C1 segment of cervical spinal cord (tissue), 14 donors: ENCODE data around the gene INS.
A peak's percentile ranks its signal among the peaks of the same experiment; 100 is the strongest.
"Not testable (repeated sequence)": the region's sequence is repeated elsewhere in the genome, so short reads cannot be mapped to it uniquely, and the experiment has no call there.

Experiments used
- DNase-seq, 14 donors: peaks; one replicate each; lab custom pipeline; 2025; lab: John Stamatoyannopoulos, UW

INS gene

DNA sequence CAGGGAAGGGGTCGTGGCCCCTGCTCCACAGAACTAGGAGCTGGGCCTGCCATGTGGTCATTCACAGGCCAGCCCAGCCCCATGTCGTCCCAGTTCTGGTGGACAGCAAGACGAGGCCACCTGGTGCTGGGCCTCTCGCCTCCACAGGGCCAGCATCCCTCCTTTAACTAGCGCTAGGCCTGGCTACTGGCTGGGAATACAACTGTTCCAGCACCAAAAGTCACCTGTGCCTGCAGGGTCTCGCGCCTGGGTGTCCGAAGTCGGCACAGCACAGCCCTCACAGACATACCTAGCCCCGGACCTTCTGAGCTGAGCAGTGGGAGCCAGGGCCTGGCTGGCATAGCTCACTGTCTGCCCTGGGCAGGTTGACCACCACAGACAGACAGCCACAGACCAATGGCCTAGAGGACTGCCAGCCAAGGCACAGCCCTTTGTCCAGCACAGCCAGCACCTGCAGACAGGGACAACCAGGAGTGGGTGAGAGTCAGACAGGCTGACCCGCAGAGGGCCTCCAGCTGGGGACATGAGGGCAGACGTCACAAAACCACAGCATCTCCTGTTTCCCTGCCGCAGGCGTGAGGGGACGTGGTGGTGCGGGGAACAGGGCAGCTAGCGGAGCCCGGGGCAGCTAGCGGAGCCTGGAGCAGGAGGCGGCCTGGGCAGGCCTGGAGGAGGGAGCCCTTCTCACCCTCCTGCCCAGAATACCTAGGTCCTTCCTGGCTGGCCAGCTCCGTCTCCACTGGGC lies 37.8 kb upstream of the INS start:
- DNase-seq = no peak

DNA sequence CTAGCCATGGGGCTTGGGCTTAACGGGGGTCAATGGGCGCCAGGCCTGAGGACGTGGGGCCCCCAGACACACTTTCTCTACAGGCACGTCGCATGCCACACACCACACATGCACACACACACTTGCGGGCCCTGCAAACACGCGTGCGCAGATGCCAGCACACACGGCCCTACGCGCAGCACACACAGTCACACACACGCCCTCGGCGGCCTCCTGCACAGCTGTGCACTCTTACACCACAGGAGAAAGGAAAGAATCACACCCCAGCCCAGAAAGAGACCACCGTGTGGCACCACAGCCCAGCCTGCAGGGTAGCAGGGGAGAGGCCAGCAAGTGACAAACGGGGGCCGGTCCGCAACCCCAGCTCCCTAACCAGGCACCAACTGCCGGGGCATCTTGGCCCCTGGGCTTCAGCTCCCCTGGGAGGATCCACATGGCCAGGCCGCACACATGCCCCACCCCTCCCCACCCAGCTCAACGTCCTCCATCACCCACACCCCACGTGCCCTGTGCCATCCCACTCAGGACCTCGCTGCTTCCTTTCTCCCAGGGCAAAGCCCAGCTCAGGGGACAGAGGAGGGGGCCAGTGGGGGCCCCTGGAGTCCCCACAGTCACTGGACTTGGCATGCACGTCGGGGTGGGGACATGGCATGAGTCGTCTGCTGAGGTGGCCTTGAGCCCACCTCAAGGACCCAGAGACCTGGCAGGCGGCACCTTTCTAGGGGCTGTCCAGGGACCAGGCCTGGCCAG lies 36.9 kb upstream of the INS start:
- no peak for DNase-seq

DNA sequence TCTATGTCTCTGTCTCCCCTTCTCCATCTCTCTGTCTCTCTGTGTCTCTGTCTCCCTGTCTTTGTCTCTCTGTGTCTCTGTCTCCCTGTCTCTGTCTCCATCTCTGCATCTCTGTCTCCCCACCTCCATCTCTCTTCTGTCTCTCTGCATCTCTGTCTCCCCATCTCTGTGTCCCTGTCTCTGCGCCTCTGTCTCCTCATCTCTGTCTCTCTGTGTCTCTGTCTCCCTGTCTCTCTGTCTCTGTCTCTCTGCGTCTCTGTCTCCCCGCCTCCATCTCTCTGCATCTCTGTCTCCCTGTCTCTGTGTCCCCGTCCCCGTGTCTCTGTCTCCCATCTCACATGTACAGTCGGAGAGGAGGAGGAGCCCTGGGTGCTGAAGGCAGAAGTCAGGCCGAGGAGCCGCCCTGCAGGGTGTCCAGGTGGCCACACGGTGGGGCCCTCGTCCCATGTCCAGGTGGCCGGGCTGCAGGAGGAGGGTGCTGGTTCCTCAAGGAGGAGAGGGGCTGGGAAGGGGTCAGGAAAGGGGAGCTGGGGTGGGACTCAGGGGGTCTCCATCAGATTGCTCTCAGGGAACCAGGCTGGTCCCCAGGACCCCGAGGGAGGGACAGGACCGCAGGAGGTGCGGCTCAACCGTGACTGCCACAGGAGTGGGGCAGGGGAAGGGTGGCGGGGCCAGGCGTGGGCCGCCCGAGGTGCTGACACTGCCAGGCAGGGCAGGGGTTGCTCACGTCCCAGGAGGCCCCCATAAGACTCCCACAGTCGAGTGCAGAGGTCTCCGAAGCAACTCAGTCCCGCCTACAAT lies 36.2 kb upstream of the INS start:
- DNase-seq = peak in 7 of 14 donors; percentile 6 to 52 (median 22)

DNA sequence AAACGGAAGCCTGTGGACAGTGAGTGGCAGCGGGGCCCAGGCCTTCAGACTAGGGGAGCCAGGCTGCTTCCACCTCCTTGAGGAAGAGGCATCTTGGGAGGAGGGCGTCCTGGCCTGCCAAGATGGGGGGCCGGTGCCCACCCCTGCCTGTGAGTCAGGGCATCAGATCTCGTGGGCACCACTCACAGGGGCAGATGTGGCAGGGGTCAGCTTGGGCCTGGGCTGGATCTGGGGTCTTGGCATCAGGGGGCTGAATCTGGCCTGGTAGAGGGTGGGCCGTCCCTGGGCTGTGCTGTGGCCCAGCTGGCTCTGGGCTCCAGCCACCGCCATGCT lies 34.7 kb upstream of the INS start:
- DNase-seq = no peak

DNA sequence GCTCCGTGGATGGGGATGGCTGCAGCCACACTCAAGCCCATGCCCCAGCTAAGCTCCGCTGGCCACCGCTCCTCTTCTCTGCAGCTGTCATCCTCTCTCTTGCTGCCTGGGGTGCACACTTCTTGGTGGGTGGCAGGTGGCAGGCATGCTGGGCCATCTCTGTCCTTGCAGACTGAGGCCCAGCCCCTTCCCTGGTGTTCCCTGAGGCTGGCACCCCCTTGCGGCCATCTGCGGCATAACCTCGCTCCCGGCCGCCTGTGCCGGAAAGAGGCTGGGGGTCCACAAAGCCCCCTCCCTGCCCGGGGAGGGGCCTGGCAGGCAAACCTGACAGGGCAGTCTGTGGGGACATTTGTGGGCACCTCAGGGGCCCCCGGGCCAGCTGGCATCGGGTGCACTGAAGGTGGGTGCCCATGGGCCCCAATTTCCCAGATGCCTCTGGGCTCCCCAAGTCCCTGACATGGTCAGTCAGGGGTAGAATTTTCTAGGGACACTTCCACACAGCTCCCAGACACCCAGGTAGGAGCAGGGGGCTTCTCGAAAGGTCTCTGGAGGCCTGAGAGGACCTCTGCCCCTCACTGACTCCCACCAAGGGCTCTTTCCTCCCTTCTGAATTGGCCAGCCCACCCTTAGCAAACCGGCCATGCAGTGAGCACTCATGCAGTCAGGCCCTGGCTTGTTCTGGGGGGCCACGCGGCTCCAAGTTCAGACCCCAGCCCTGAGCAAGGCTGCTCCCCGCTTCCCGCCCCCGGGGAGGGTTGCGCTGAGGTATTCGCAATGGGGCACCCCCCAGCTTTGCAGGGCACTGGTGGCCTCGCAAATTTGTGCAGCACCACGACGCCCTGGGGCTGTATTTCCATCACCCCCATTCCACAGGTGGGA lies 34.1 kb upstream of the INS start:
- peak in 1 of 14 donors; percentile 3 for DNase-seq

DNA sequence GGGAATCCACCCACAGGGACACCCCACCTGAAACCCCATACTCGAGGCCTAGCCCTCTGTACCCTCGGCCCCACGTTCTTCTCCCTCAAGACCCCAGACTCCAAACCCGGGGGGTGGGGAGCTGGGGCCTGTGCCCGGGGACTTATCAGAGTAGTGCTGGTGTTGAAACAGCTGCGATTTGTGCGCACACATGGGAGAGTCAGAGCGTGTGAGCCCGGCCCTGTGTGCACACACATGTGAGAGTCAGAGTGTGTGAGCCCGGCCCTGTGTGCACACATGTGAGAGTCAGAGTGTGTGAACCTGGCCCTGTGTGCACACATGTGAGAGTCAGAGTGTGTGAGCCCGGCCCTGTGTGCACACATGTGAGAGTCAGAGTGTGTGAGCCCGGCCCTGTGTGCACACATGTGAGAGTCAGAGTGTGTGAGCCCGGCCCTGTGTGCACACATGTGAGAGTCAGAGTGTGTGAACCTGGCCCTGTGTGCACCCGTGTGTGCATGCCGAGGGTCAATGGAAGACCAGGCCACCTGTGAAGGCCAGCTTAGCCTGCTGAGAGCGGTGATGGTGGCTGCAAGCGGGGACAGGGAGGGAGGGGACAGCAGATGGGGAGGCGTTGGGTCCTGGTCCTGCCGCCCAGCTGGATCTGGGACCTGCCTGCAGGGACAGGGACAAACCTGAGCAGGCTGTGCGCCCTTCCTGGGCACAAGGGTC lies 33.0 kb upstream of the INS start:
- DNase-seq = not testable (repeated sequence)

DNA sequence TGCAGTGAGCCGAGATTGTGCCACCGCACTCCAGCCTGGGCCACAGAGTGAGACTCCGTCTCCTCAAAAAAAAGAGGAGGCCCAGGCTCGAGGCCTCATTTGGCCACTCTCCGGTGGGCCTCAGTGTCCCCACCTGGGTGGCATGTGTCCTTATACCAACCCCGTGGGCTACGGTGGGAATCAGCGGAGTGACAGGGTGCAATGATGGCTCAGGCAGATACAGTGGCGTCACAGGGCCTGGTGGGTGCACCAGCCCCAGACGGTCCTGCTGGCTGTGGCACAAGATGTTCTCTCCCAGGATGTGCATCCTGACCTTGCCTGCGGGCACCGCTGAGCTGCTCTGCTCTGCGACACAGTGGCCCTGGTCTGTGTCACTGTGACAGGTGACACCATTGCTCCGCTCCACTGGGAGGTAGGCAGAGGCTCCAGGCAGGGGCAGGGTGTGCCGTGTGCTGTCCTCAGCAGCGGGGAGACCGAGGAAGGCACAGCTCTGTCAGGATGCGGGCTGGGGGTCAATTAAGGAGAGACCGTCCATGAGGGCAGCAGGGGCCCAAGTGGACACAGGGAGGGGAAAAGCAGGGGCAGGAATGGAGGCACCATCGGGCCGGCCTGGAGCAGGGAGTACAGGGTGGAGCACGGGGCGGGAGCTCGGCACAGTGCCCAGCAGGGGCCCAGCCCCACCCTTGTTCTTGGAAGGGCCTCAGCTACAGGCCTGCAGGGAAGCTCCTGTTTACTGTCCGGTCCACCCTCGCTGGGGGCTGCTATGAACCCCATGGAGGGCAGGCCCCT lies 32.3 kb upstream of the INS start:
- no peak for DNase-seq

DNA sequence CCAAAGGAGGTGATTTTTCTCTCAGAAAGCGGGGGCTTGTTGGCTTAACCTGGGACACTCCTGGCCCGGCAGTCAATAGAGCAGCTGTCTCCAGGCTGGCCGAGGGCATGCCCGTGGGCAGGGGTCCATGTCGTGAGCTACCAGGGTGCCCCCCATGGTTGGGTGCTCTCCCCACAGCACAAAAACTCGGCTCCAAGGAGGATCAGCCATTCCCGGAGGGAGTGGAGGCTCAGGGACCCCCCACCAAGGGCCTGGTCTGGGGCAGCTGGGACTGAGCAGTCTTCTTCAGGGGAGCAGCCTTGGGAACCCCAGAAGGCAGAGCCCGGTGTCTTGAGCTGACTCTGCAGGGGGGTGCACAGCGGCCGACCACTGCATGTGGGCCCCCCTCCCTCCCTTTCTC lies 31.4 kb upstream of the INS start:
- no peak for DNase-seq

DNA sequence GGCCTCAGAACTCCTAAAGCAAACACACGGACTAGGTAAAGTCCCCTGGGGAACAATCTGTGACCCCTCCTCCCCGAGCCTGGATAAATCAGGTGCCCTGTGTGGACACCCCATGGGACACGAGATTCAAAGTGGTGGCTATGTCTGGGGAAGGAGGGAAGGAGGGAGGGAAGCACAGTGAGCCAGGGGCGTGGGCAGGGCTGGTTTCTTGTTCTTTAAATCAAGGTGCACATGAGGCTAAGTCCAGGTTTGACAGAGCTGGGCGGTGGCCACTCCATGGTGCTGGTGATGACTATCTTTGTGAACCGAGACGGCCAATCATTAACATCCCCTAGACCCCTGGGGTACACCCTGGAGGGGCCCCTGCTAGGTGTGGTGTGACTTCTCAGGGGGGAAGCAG lies 30.9 kb upstream of the INS start:
- no peak for DNase-seq

DNA sequence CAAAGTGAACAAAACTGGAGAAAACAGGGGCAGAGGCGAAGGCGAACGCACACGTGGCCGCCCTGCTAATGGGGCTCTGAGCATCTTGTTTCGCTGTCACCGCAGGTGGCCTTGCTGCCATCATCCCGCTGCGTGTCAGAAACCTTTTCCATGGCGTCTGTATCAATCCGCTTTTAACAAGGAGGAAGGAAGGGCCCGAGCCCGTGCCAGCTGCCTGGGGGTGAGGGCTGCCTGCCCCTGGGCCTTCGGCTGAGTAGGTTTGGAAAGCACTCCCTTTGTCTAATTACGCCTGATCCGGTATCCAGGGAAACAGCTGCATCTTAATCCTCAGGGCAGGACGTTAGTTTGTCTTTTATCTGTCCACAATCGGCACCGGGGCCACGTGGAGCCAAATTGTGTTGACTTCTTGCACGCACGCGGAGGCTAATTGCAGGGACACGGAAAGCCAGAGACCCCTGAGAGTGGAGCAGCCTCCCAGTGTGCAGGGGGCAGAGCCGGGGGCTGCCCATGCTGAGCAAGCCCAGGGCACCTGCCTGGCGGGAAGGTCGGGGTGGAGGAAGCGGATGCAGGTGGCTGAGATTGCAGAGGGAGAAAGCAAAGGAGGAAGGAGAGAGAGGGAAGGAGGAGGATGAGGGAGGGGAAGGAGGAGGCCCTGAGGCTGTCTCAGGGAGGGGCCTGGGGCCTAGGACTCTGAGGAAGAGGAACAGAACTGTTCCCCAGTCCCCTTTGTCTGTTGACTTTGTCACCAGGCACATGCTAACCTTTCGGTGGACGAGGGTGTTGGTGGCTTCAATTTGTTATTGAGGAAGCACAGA lies 29.9 kb upstream of the INS start:
- DNase-seq = peak in 1 of 14 donors; percentile 8

DNA sequence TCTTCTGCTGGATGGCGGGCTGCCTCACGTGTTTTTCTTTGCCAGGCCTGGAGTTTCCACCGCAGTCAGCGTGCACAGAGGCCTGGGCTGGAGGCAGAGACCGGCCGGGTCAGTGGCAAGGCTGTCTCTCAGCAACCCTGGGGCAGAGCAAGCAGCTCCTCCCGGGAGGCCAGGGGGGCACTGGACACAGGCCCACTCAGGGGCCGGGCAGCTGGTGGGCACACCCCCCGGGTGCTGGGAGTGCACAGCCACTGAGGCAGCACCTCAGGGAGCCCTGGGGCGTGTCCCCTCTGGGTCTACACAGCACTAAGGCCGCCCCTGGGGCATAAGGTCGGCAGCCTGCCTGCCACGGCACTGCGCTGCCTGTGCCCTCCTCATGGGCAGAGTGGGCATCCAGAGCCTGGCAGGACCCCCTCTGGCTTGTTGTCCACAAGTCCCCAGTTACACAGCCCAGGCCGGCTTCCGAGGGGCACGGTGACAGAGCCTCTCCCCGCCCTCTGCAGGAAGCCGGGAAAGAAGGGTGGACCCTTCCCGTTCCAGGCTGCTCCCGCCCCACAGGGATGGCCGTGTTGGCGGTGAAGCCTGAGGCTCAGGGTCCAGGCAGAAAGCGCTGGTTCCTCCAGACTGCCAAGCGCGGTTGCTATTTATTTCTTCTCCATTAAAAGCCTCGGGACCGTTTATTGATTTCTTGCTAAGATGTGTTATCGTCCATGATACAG lies 29.1 kb upstream of the INS start:
- DNase-seq = no peak

DNA sequence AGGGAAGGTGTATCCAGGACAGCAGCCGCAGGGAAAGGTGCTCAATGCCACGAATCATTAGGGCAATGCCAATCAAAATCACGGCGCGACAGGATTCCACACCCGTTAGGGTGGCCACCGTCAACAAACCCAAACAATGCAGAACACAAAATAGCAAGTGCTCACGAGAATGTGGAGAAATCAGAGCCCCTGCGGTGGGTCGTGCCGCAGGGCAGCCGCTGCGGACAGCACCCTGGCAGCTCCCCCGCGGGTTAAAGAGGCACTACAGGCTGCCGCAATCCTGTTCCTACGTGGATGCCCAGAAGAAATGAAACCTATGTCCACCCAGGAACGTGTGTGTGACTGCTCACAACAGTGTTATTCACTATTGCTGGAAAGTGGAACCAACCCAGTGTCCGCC lies 27.7 kb upstream of the INS start:
- DNase-seq = no peak

DNA sequence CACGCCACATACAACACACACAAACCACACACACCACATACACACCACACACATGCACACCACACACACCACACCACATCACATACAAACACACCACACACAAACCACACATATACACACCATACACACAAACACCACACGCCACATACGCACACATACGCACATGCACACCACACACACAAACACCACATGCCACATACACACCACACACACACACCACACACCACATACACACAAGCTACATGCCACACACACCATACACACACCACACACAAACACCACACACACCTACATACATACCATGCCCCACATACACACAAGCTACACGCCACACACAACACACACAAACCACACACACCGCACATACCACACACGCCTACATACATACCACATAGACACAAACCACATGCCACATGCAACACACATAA lies 26.3 kb upstream of the INS start:
- DNase-seq = no peak

DNA sequence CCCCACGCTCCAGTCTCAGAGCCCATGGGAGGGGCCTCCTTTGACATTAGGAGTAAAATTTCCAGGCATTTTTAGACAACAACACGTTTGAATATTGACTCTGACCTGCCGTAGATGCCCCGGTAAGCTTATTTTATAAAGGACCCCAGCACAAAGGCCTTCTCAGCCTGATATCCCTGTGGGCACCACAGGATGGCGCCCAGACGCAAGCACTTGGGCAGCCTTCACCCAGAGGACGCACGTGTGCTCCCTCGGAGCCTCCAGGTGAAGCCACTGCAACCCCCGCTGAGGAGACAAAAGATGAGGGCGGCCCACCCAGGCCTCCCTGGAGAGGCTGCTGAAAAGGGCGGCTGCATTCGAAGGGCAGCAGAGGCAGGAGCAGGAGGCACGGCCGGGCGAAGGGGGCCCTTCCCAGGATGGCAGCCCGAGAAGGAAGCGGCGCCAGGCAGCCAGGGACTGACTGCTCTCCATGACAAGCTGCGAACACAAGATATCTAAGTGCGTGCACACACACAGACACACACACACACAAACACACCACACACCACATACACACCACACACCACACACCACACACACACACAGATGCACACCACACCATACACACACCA lies 25.8 kb upstream of the INS start:
- no peak for DNase-seq

DNA sequence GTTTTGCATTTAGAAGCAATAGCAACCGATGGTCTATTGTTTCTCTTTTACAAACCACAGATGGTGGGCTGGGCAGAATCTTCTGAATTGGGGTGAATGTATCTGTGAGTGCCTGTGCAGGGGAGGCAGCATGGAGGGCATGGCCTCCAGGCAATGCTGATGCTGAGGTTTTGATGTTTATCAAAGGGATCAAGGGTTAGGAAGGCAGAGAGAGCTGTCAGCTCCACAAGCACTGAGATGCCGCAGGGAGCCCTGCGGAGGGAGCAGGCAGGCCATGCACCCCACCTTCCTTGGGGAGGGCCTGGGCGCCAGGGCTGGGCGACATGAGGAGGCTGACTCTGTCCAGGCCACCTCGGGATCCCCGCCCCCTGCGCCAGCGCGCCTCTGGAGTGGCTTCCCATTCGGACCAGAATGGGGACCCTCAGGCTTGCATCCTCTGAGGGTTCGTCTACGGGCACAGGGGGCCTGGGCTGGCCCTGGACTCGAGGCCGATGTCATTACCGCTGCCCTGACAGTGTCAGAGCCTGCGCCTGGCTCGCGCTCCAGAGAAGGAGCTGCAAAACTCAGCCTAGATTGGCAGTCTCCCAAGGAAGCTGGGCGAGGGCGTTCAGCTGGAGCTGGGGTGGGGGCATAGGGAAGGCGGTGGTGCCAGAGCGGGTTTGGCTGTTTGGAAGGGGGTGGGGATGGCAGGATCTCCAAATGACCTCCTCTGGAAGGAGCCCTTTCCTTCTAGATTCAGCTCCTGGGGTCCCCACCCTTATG lies 24.5 kb upstream of the INS start:
- DNase-seq = no peak

DNA sequence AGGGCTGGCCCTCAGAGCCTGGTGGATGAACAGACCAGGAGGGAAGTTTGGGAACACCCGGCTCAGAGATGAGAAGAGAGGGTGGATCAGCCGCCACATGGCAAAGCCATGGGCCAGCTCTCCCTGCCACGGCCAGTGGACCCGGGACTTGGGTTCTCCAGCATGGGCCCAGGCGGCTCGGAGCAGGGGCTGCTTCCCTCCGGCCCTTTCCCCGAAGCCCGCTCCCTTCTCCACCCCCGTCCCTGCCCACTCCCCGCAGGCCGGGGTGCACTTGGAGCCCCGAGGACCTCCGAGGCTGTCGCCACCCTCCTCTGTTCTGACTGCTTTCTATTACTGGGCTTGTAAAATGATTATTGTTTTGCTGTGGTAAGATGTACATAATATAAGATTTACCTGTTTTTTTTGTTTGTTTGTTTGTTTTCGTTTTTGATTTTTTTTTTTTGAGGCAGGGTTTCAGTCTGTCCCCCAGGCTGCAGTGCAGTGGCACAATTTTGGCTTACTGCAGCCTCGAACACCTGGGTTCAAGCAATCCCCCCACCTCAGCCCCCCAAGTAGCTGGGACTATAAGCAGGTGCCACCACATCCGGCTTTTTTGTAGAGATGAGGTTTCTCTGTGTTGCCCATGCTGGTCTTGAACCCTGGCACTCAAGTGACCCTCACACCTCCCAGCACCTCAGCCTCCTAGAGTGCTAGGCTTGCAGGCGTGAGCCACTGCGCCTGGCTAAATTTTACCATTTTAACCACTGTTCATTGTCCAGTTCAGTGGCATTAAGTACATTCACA lies 21.9 kb upstream of the INS start:
- DNase-seq = no peak

DNA sequence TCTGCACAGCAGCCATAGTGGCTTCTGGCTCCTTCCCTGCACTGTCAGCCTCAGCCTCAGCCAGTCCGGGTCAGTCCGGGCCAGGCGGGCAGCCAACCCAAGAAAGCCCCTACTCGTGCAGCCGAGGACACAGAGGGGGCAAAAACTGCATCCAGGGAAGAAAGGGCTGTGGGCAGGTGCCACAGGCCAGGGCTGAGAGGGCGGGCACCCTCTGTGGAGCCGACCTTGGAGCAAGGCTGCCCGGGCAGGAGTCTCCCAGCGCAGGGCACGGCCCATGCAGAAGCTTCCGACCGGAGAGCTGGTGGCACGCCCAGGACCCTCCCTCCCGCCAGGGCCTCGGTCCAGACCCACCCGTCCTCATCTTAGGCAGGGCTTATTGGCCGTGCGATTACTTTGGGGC lies 21.1 kb upstream of the INS start:
- no peak for DNase-seq
